Right forelimb (tissue), 1 donor: ENCODE measurements around the gene HDDC3.

Experiments used
- DNase-seq: peaks from one replicate; pipeline ENCODE4 v3.0.0-alpha.2; 2018

HDDC3 gene

DNA sequence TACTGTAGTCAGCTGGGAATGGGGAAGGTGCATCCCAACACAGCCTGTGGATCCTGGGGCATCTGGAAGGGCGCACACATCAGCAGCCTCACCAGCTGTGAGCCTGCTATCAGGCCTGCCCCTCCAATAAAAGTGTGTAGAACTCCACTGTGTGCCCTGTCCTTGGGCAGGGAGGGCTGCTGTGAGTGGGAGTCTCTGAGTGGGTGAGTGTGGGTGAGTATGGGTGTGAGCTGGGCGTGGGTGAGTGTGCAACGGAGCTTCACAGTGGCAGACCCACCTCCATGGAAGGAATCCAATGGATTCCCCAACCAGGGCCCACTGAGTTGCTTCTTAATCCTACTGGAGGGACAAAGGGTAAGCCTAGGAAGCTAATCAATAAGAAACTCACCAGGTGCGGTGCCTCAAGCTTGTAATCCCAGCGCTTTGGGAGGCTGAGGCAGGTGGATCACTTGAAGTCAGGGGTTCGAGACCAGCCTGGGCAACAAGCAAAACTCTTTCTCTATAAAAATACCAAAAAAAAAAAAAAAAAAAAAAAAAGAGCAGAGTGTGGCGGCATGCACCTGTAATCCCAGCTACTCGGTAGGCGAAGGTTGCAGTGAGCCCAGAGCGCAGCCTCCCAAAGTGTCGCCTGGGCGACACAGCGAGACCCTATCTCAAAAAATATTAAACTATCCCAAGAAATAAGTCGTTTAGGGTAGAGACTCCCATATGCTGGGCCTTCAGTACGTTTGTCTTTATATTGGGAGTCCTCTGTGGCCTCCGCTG is 21.8 kb upstream of the HDDC3 start:
- DNase-seq, result no peak

GRCh38 chr15:90952901-90953677 is 20.7 kb upstream of the HDDC3 start:
- DNase-seq, result no peak

- no peak for DNase-seq
These were observed 18.3 kb upstream of the HDDC3 start for GRCh38 chr15:90950676-90951075.

- DNase-seq, result no peak
These were observed 17.8 kb upstream of the HDDC3 start for GRCh38 chr15:90949979-90950675.

GRCh38 chr15:90948506-90948905 is 16.2 kb upstream of the HDDC3 start:
- no peak for DNase-seq

- DNase-seq, result no peak
These were observed 15.4 kb upstream of the HDDC3 start for GRCh38 chr15:90947577-90948357.

DNA sequence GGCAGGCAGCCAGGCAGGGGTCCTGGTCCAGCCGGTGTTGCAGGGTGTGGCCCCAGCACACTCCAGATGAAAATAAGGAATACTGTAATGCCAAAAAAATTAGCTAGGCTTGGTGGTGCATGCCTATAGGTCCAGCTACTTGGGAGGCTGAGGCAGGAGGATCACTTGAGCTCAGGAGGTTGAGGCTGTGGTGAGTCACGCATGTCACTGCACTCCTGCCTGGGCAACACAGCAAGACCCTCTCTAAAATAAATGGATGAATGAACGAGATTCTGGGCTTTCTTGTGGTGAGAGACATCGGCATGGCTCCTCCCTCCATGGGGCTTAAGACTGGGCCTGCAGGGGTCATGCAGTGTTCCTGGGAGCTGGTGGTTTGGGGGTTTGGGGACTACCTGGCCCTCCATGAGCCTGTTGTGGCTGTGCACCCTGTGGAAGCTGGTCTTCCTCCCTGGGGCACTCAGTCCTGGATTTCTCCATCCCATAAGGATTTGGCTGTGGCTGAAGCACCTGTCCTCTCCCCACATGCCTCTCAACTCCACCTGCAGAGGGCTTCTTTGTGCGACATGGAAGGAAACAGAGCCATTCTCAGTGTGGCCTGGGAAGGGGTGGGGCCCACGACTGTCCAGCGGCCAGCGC is 14.7 kb upstream of the HDDC3 start:
- DNase-seq, result no peak

DNA sequence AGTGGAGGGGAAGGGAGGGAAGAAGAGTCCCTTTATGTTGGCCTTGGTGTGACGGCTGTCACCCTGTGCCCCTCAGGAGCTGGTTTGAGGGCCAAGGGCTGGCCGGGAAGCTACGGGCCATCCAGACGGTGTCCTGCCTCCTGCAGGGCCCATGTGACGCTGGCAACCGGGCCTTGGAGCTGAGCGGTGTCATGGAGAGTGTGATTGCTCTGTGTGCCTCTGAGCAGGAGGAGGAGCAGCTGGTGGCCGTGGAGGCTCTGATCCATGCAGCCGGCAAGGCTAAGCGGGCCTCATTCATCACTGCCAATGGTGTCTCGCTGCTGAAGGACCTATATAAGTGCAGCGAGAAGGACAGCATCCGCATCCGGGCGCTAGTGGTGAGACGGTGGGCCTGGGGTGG is 14.2 kb upstream of the HDDC3 start:
- DNase-seq, result no peak

- DNase-seq, result no peak
These were observed 12.7 kb upstream of the HDDC3 start for GRCh38 chr15:90945091-90945490.

- no peak for DNase-seq
These were observed 10.2 kb upstream of the HDDC3 start for GRCh38 chr15:90942354-90943120.

DNA sequence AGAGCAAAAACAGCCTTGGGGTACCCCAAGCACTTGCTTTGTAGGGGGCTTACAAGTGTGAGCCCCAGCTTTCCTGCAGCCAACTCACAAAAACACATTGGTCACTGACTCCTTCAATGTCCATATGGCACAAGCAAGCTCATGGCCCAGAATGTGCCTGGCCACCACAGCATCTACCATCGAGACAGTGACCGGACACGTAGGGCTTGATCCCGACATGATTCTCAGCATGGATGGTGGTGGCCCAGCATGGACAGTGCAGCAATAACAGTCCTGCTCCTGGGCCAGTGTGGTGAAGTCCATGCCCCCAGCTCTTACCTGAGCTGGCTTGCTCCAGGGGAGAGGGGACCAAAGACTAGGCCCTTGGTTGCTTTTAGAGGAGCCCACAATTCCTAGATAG is 8.7 kb upstream of the HDDC3 start:
- no peak for DNase-seq

DNA sequence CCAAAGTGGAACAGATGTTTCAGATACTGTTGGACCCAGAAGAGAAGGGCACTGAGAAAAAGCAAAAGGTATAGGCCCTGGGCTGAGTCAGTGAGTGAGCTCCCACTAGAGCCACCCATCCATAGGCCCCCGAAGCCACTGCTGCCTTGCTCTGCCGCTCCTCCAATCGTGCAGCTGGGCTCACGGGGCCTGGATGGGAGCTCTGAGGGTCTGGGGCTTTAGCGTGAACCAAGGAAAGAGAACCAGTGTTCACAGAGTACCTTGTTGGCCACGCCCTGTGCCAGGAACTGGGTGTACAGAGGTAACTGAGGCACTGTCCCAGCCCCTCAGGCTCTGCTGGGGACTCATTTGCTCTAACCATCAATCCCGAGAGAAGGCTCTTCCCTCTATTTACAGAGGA is 7.4 kb upstream of the HDDC3 start:
- no peak for DNase-seq

DNA sequence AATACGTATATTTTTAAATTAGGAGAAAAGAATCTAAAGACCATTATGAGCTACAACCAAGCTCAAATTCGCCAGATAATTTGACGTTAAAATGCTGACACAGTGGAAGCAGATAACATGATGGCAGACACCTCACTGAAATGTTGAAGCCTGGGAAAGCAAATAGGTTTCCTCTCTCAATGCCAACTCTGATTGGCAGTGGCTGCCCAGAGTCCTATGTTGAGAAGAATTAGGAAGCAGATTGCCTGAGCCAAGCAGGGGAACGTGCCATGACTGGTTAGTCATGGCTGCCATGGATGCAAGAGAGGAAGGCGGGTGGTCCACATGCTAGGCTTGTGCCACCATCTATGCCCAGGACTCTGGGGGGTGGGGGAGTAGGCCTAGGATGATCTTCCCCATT is 5.9 kb upstream of the HDDC3 start:
- DNase-seq, result no peak

GRCh38 chr15:90936823-90937222 is 4.5 kb upstream of the HDDC3 start:
- no peak for DNase-seq

- peak; percentile 93 for DNase-seq
These were observed 2.8 kb upstream of the HDDC3 start, which contains the start of gene UNC45A for GRCh38 chr15:90934949-90935751. Gene UNC45A (plus strand): TSS chr15:90935285. CDS start chr15:90935325, 40 bp downstream.

DNA sequence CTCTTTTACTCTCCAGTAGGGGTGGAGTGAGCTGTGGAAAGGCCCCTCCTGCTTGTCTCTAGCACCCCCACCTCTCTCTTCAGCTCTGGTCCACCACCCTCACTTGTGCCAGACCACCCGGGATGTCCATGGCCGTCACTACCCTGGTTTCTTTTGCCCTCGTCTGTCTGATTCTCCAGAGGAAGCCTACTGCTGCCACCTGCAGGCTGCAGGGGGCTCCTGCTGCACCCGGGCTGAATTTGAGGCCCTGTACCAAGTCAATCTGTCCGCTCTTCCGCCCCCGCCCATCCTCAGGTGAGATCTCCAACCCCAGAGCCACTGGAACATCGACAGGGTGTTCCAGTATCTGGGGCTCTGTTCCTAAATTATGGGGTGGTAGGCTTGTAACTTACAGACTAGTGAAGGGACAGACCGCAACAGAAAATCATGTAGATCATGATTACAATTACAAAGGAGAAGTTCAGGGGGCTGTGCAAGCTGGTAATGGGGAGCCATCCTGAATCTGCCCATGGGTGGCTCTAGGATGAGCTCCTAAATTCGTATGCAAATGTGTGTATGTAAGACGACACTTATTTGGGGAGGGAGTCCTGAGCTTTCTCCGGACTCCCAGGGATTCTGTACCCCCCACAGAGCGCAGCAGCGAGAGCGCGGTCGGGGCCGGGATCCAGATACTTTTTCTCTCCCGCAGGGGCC is 2.1 kb upstream of the HDDC3 start:
- peak; percentile 83 for DNase-seq

- no peak for DNase-seq
These were observed 952 bp upstream of the HDDC3 start for GRCh38 chr15:90933301-90933700.

DNA sequence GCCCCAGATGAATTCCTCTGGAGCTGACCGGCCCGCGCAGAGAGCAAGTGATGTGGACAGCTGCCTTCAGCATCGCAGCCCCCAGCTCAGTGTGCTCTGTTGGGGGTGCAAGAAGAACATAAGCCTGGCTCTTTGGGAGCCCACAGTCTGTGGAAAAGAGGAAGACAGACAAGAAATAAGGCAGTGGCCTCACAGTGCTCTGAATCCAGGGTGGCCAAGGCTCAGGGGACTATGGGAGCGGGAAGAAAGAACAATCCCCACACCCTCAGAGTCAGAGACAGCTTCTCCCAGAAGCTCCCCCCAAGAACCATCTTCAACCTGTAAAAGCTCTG is 277 bp upstream of the HDDC3 start:
- no peak for DNase-seq

GRCh38 chr15:90931575-90931827 is 848 bp downstream of the HDDC3 start:
- no peak for DNase-seq

DNA sequence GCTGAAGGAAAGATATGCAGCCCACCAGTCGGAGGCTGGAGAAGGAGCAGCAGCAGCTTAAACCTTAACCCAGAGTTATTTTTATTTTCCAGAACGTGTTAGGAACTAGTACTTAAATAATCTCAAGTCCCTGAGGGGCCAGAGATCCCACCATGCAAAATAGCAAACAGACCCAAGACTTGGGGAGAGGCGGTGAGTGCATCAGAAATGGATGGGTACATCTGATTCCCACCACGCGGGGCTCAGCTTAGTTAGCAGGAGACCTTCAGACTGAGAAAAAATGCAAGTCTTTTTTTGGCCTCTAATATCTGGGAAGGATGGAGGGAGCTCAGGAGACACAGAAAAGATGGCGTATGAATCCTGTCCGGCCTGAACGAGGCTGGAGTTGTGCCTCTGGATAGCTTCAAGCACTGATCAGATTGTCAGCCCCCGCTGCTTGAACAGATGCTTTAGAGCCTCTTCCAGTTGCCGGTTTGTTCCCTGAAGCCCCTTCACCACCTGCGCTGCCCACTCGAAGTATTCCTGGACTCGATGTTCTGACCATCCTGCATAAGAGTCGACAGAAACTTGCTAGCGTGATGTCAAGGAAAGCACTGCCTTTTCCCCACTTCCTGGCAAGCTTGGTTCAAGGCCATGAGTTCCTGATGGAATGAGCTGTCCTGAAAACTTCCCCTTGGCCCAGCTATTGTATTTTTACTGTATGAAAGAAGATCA is 1.3 kb downstream of the HDDC3 start:
- DNase-seq, result no peak
